LoVo (cell line): Measurements from ENCODE around the gene TMEM214.

Experiments
- DNase-seq: peaks from one replicate; pipeline ENCODE4 v3.0.0-alpha.2; 2016; ENCODE audit warnings: low spot score

TMEM214 gene

DNA sequence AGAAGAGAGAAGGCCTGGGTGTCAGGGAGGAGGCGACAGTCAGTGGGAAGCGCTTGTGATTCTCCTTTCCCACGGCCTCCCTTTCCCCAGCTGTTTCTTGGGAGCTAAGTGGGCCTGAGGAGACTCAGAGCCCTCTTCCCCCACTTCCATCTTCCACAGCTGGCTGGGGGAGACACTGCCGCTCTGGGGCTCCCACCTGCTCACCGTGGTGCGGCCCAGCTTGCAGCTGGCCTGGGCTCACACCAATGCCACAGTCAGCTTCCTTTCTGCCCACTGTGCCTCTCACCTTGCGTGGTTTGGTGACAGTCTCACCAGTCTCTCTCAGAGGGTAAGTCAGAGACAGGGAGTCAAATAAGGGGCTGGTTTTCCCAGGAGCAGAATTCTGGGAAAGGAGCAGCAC is 7.1 kb downstream of the TMEM214 start:
- DNase-seq, result no peak

DNA sequence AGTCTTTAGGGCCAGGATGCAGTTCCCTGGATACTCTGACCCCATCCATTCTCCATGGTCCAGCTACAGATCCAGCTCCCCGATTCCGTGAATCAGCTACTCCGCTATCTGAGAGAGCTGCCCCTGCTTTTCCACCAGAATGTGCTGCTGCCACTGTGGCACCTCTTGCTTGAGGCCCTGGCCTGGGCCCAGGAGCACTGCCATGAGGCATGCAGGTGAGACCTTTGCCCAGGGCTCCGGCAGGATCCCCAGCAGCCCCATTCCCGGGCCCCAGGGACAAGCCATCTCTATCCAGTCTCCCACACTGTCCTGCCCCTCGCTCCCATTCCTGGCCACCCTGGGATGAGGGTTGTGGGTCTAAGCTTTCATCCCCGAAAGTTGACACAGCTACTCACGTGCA is 7.5 kb downstream of the TMEM214 start:
- no peak for DNase-seq

DNA sequence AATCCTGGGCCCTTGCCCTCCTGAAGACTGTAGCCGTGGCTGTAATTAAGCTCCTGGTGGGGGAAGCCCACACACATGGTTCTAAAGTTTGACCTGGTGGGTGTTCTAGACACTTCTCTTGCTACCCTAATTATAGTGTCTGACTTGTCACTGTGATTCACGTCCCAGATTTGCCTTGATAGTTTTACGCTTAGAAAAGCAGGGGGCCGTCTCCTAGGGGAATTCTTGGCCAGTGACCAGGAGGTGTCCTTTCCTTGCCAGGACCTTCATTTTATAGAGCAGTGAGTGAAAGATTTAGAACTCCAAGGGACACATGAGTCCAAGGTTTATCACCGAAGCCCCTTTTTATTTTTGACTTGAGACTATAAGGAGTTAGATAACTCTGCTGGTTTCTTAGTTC is 9.0 kb downstream of the TMEM214 start:
- no peak for DNase-seq

DNA sequence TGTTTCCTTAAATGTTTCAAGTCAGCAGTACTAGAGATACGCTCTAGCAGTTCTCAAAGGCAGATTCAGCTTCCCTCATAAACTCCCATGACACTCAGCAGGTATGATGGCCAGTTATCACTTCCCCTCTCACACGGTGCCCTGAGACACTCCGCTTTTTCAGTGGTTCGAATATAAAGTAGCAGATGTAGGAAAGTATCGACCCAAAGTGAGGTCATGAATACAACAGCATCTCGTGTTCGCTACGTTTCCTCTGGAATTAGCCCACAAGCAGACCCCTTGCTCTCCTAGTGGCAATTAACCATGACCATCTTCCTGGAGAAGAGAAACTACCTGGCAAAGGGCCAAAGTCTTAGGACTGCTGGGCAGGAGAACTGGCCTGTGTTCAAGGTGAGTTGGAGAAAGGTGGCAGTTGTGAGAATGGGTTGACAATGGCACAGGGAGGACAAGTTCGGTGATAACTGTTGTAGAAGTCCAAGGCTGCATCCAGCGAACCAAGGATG is 9.4 kb downstream of the TMEM214 start:
- no peak for DNase-seq

DNA sequence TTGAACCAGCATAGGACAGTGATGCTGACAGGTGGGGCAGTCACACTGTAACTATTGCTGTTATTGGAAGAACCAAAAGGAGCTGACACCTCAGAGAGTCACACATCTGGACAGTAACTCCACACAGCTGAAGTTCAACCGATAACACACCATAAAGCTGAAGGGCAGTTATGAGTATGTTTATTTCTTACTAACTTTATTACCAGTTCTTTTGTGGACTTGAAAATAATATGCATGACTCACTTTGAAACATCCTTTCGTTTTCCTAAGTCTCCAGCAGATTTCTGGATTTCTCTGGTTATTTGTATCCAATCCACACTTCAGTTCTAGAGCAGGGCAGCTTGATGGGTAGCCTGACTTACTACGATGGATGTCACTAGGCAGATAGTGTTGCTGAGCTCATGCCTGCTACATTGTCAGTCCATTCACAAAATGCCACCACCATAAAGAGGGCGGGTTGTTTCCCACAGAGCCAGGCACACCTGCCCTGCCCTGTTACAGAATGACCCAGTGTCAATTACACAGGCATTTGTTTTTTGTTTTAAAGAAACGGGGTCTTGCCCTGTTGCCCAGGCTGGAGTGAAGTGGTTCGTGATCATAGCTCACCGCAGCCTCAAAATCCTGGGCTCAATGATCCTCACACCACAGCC is 10.3 kb downstream of the TMEM214 start:
- DNase-seq, result no peak

DNA sequence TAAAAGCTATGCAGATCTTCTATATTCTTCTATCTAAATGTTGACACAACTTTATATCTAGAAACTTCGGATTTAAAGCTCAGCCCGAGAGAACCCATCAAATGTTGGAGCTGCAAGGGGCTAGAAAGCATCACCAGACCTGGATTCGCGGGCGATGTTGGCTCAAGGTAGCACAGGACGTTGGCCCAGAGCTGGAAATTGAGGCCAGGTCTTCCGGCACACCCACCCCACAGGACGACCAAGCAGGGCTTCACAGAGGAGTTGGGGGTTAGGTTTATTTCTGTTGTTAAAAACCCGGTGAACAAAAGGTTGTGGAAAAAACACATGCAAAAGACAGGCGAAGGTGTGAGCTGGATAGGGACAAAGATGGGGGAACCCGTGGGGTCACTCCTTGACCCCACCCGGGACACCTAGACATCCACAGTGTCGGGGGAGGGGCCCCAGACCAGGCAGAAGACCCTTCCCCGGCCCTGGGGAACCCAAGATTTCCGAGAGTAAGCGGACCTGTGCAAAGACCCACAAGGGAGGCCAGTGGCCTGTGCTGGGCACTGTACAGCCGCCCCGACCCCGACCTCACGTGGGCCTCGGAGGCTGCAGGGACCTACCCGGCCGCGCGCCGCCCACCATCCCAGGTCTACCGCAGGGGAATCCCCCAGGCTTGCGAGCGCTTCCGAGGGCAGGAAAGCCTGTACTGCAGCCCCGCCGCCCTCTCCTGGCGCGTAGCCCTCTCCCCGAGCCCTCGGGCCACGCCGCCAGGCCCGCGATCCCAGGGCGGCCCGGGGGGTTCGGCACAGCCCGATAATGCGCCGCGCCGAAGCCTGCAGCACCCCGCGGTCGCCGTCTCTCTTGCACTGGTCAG is 16.9 kb downstream of the TMEM214 start:
- DNase-seq, result no peak

DNA sequence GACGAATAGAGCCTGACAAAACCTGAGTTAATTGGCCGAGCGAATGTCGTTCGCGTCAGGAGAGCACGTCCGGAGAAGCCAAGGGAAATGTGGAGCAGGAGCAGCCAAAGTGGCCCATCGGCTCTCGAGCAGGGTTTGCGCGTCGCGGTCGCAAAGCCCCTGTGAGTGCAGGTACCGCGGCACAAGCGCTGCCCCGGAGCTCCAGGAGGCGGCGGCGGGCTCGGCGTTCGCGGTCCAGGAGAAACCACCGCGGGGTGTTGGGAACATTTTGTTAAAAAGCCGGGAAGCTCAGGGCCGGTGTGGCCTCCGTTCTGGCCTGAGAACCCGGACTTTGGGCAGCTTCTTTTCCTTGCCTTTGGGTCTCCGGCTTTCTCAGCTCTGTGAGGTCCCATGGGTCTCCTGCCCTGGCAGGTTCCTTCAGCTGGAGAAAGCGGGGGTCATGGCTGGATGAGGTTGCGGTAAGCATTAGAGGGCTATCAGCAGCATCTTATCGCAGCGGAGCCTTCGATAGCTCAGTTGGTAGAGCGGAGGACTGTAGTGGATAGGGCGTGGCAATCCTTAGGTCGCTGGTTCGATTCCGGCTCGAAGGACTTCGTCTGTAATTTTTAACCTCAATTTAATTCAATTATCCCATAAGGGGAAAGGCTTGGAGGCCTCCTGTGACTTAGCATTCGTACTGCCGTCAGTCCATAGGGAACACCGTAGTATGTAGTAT is 17.7 kb downstream of the TMEM214 start:
- peak; percentile 86 for DNase-seq

DNA sequence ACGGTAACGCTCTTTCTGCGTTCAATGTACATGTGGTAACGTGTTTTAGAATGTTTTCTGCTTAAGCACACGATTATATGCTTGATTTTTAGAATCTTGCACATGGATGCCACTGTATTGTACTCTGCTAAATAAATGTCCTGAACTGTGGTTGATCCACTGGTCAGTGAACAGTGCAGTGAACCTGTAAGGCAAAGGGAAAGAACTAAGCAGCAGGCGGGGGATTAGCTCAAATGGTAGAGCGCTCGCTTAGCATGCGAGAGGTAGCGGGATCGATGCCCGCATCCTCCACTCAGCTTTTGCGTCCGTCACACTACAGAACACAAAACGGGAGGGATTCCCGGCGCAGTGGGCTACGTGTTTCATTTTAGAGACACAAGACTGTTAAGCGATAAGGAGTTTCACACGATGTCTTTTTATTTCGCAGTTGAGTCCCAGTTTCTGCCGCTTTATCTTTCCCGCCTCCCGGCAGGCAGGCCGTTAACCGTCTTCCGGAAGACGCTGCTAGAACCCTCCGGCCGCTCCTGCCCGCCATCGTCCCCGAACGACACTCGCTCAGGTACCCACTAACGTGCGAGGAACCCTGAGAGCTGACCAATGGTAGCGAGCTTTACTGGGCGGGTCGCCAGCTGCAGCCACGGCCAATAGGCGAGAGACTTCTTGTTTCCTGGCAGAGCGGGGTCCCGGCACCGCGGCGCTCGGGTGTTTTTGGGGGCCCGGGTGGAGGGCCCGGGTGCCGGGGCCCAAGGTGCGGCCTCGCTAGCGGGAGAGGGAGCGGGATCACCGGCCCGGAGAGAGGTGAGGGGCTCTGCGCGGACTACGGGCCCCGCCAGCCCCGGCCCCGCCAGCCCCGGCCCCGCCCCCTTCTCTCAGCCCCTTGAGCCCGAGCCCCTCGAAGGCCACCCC is 18.5 kb downstream of the TMEM214 start, which contains the start of gene AGBL5:
TSS of gene AGBL5 (plus strand) at position 673 of the 906 bp plus-strand sequence. CDS start 1,291 bp downstream, outside the sequence.
- peak; percentile 94 for DNase-seq

DNA sequence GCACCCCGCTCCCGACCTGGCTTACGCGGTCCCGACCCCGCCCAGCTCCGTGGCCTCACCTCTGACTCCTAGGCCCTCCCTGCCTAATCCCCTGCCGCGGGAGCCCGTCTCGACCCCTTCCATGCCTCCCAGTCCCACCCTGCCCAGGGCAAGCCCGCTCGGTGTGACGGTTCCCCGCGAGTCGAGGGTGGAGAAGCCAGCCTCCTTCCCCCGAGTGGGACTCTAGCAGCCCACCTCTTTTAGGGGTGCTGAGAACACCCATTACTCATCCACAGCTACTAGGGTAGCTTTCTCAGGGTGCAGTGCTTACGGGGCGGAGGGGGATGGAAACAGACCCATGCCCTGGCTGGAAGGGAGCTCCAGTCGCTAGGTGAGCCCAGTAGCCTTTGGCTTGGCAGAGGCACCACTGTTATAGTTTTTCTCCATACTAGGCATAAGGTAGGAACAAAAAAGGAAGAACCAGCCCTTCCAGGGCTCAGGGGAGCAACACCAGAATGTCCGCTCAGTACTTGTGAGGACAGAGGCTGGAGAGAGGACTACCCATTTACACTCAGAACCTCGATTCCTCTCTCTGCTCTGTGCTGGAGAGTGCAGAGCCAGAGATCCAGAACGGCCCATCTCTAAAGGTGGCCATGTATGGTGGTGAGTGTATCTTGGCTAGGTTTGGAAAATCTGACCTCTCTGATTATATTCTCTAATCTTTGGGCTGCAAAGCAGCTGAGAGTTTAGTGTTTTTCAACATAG is 19.3 kb downstream of the TMEM214 start:
- DNase-seq, result no peak

DNA sequence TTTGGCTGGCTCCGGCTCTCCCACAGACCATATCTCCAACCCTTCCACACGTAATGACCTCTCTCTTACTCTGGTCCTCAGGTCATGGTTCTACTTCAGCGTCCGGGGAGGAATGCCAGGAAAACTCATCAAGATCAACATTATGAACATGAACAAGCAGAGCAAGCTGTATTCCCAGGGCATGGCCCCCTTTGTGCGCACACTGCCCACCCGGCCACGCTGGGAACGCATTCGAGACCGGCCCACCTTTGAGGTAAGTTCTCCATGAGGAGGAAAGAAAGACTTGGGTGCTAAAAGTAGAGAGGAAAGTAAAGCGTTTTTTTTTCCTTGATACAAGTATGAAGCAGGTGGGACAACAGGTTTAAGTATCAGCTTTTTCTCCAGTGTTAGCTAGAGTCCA is 20.6 kb downstream of the TMEM214 start:
- no peak for DNase-seq

DNA sequence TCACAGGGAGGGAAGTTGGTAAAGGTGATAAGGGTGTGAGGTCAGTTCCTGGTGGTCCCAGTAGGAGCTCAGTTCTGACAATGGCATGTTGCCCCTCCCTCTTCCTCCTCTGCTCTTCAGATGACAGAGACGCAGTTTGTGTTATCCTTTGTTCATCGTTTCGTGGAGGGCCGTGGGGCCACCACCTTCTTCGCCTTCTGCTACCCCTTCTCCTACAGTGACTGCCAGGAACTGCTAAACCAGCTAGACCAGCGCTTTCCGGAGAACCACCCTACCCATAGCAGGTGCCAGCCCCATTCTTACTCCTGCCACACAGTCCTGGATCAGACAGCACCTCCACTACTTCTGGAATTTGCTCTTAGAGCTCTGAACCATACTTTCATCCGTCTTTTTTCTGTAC is 21.0 kb downstream of the TMEM214 start:
- no peak for DNase-seq

DNA sequence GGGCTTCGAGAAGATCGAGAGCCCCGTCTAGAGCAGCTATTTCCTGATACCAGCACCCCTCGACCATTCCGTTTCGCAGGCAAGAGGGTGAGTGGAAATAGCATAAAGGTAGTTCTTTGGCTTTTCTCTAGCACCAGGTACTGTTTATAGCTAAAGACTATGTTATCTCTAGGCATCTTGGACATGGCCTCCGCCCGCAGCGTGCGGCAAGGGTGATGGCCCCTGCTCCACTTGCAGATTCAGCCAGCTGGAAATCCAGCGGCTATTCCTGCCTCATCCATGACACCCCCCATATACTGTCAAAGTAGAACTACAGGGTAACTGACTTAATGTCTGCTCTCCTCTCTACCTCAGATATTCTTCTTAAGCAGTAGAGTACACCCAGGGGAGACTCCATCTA is 22.0 kb downstream of the TMEM214 start:
- DNase-seq, result no peak

DNA sequence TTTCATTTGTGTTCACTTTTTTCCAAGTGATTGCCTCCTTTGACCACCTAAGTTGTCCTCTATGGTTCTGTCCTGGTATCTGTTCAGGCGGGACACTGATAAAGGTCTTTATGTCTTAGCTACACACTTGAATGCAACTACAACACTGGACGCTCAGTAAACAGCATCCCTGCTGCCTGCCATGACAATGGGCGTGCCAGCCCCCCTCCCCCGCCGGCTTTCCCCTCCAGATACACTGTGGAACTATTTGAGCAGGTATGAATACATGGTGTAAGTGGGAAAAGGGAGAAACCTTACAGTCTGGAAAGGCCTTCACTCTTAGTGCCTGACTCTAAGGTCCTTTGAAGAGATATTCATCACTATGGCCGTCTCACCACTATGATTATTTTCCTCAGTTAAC is 24.4 kb downstream of the TMEM214 start:
- no peak for DNase-seq

DNA sequence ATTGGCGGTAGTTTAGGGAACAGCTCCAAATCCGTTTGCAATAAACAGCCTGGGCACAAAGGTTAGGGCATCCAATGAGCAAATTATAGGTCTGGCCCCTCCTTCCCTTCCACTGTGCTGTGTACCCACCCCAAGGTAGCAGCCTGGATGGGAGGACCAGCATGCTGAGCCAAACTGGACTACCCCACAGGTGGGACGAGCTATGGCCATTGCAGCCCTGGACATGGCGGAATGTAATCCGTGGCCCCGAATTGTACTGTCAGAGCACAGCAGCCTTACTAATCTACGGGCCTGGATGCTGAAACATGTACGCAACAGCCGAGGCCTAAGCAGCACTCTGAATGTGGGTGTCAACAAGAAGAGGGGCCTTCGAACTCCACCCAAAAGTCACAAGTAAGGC is 25.4 kb downstream of the TMEM214 start:
- DNase-seq, result no peak

DNA sequence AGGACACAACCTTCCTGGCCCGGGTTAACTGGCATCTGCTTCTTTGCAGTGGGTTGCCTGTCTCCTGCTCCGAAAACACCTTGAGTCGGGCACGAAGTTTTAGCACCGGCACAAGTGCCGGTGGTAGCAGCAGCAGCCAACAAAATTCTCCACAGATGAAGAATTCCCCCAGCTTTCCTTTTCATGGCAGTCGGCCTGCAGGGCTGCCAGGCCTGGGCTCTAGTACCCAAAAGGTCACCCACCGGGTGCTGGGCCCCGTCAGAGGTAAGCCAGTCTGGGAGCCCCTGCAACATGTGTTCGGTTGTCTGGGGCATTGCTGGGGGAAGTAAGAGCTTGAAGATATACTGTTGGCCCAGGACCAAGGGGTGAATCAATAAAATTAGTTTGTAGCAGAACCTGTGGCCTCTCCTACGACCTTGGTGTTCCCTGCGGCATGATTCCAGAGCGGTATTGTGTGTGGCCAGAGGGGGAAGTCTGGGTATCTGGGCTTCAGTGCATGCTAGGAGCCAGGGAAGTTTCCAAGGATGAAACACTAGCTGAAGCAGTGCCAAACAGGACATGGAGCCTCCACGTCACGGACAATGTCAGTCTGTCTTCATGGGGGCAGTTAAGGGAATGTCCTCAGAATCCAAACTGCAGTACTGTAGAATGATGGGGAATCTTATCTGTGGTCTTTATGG is 26.5 kb downstream of the TMEM214 start:
- no peak for DNase-seq

DNA sequence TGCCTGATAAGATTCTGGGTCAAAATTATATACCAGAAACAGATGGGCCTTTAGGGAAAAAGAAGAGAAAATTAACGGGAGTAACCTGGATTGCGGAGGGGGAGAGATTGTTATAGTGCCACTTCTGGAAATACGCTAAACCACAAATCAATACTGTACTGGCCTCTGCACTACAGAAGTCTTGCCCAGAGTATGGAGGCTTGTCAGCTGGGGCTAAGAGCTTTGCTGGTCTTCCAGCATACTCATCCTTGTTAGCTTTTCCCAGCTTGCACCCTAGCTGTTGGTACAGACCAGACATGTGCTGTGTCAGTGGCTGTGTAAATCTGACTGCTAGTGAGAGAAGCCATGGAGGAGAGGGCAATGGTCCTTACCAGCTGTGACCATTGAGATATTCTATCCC is 27.6 kb downstream of the TMEM214 start:
- DNase-seq, result no peak

DNA sequence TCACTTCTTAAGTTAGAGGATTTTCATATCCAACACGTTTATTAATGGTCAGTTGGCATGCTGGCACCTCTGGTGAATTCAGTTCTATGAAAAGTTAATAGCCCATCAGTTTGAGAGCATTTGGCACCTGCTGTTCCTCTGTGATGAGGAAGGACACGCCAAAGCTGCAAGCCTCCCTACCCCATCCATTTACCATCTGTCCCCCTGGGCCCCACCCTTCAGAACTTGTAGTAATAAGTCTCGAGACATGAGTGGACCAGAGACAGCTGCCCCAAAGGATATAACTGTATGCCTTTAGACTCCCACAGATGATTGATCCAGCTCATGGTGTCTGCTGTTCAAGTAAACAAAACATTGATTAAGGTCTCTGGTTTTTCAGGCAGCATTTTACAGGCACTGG is 32.4 kb downstream of the TMEM214 start:
- DNase-seq, result no peak

DNA sequence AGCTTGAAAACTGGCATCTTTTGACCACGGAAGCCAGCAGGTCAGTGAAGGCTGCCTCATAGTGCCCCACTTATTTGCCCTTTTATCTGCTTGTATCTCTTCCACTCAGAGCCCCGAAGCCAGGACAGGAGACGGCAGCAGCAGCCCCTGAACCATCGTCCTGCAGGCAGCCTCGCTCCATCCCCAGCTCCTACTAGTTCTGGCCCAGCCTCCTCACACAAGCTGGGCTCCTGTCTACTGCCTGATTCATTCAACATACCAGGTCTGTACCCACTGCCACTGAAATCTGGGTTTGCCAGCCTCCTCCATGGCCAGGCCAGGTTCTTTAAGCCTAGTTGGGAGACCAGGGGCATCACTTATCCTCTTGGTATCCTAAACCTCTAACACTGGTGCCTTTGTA is 34.6 kb downstream of the TMEM214 start:
- DNase-seq, result no peak

DNA sequence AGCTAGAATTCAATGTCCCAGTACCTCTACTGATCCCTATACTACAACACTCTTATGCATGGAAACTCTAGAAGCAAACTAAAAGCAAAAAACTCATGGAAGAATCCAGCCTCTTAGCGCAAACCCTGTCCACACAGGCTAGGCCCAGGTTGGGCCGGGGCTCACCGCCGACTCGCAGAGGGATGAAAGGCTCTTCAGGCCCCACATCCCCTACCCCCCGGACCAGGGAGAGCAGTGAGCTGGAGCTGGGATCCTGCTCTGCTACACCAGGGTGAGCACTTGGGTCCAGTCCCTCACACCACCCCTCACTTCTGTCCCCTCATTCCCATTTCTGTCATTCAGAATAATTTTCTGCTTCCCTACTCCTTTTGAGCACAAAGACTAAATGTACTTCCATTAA is 36.7 kb downstream of the TMEM214 start:
- DNase-seq, result no peak

DNA sequence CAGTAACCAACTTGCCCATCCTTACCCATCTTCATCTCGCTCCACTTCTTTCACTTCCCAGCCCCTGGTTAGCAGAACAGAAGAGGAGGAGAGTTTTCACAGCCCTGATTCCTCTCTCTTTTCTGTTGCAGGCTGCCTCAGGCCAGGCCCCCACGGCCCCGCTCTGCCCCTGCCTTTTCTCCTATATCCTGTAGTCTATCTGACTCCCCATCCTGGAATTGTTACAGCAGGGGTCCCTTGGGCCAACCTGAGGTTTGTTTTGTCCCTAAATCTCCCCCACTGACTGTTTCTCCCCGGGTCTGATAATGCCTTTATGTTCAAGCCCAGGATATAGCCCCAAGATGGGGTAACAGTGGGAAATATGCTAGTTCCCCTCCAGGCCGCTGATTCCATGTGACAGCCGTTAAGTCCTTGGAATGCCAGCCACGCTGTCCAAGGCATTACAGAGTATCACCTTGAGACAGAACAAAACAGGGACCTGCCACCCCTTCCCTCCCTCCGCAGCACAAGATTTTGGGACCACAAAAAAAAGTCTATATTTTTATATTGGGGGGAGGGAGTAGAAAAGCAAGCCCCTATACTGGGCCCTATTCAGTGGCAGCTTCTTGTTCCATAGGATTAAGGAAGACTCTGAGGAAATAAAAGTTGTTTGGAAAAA is 37.3 kb downstream of the TMEM214 start:
- no peak for DNase-seq
